Cardiac septum (tissue), 1 donor: ENCODE measurements around the gene RPL35. TPM values are rescaled to one million over a fixed set of nuclear protein-coding genes. Genes with fewer than 3 reads are reported as not detected.

Experiments
- DNase-seq: peaks from one replicate; pipeline ENCODE4 v3.0.0-alpha.2; 2020; ENCODE audit warnings: low spot score
- intact Hi-C: fragments of 100-400 bp; cut with DNase I; formaldehyde crosslinking; loops from one replicate; pipeline ENCODE4 v1.14.0; 2022
- long read RNA-seq: library from polyadenylated mRNA; unstranded; transcript quantifications from one replicate; pipeline ENCODE4 v2.0.0, GENCODE V29; 2021
- total RNA-seq: library from RNA; stranded (reverse); fragmentation: NEBNext Ultra II Directional; extraction: Animal tissue kit (Norgen Biotek cat#: 25700); gene quantifications from one replicate; pipeline ENCODE4 v1.2.1, GENCODE V29; 2021
- donor health status: DM: no; HTN: no; CAD: no.

RPL35 gene
- total RNA-seq = 610 TPM
- long read RNA-seq, transcript RPL35-203 (3 exons, 785 nt) = minor isoform, 5 of 271 reads
- long read RNA-seq, transcript RPL35-201 (4 exons, 455 nt) = major isoform, 264 of 271 reads
- long read RNA-seq, partial matches to known transcripts = 2 of 271 reads
- long read RNA-seq, other reads (novel, unspliced or antisense) = 0 of 271 reads

DNA sequence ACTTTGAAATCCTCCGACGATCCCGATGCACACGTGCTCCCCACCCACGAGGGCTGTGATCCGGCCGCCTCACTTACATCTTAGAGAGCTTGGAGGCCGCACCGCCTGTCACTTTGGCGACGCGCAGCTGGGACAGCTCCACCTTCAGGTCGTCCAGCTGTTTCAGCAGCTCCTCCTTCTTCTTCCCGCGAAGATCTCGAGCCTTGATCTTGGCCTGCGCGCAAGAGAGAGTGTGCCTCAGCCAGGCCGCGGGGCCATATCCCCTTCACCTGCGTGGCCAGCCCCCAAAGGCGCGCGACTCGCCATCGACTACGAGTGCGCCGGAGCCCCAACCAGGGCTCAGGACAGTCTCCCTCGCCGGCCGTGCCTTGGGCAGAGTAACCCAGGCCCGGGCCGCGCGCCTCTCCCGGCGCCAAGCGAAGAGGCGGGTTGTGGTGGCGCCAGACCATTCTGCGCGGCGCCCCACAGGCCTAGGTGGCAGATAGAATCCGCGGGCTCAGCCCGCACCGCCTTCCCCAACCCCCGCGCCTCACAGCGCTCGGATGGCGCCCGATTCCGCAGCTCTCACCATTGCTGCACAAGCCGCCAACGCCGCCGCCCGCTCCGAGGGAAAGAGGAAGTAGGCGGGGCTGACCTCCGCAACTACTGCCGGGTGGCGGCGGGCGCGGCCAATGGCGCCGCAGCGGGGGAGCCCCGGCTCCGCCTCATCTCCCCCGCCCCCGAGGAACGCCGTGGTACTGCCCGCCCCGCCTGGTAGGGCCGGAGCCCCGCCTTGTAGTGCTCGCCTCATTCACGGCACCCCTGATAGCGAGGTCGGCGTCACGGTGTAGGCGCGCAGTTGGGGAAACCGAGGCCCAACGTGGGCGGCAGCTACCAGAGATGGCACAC, at the start of gene RPL35, which contains the start of gene ARPC5L:
RPL35 (minus strand) TSS at position 616 of the 888 bp plus-strand sequence; CDS start at position 571, 45 bp downstream.
ARPC5L (plus strand) TSS at position 789 of the 888 bp plus-strand sequence. CDS start 7,161 bp downstream, outside the sequence.
- peak; percentile 99 for DNase-seq
- intact Hi-C loops = no loop called here

GRCh38 chr9:124908098-124908497, 46.3 kb upstream of the RPL35 start:
- intact Hi-C loops = no loop called here
- DNase-seq = no peak

GRCh38 chr9:124906966-124907365, 45.2 kb upstream of the RPL35 start:
- no peak for DNase-seq
- intact Hi-C loops = no loop called here

- no peak for DNase-seq
- intact Hi-C loops = no loop called here
Measured at GRCh38 chr9:124899845-124900244, 38.1 kb upstream of the RPL35 start.

DNA sequence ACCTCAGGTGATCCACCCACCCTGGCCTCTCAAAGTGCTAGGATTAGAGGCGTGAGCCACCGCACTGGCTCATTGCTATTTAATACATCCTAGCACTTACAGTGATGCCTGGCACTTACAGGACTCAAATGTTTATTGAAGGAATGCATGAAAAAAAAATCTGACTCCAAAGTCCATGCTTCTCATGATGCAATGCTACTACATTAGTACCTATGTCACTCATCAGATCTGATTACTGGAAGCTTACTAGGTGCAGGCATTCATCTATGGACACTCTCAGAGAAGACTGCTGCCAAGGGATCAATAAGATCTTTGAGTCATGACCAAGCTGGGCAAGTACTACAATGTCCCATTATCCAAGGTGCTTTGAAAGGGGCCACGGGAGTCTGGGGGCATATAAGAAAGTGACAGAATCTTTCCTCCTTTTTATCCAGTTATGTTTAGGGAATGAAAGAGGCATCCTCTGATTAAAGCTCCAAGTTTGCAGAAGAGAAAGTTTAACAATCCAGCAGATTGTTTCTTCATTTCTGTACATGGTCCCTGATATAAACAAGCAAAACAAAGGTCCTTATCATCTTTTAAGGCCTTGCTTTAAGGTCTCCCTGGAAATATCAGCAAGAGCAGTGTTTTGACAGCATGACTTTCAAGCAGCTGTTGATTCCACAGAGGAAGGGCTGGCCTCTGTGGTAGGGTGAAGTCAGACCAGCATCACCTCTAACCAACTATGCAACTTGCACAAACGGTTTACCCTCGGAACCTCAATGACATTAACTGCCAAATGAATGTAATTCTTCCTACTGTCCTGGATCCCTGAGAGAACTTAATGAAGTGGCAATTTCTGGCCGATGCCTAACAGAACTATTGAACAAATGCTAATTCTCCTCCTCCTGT, 36.1 kb upstream of the RPL35 start:
- DNase-seq = no peak
- intact Hi-C loops = no loop called here

DNA sequence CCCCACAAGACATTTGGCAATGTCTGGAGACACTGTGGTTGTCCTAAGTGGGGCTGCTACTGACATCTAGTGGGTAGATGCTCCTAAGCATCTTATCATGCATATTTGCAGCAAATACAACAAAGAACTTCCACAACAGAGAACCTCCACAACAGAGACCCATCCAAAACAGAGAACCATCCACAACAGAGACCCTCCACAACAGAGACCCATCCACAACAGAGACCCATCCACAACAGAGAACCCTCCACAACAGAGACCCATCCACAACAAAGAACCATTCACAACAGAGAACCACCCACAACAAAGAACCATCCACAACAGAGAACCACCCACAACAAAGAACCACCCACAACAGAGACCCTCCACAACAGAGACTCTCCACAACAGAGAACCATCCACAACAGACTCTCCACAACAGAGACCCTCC, 33.0 kb upstream of the RPL35 start:
- DNase-seq = no peak
- intact Hi-C loops = no loop called here

- intact Hi-C loops = no loop called here
- peak; percentile 31 for DNase-seq
Measured at GRCh38 chr9:124894035-124894740, 32.4 kb upstream of the RPL35 start.

DNA sequence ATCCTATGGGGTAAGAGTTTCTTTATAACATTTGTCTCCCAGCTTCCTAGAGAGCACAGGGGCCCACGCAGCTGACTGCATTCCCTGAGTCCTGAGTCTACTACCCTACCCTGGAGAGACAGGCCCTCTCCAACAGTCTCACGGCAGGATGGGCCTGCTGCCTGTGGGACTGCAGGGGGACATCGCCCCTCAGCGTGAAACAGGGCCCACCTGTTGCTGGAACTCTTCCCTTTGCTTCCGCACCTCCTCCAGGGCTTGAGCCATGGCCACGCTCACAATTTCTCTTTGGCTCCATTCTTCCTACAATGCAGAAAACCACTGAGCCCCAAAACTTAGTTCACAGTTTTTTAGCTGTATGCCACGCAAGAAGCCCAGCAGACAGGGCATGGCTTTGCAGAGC, 28.4 kb upstream of the RPL35 start:
- intact Hi-C loops = no loop called here
- no peak for DNase-seq

DNA sequence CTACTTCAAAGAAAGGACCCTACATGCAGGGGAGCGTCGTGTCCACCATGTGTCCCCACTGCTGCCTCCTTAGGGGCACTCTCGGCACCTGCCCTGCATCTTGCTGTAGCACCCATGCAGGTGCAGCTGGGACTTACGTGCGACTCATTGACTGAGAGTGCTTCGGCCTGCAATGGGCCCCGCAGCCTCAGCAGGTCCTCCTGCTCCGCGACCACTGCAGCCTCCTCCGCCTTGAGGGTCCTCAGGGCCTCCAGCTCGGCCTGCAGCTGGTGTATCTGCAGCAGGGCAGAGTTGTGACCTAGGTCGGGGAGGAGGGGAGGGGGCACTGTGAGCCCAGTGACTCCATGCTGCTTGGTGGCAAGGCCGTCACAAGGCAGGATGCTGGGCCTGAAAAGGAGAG, 27.2 kb upstream of the RPL35 start:
- intact Hi-C loops = no loop called here

GRCh38 chr9:124887832-124888231, 26.1 kb upstream of the RPL35 start:
- intact Hi-C loops = no loop called here
- DNase-seq = no peak

More for the DNA sequence above, 27.2 kb upstream of the RPL35 start:
- no peak for DNase-seq

- intact Hi-C loops = no loop called here
- DNase-seq = no peak
Measured at GRCh38 chr9:124886866-124887492, 25.2 kb upstream of the RPL35 start.

- no peak for DNase-seq
- intact Hi-C loops = no loop called here
Measured at GRCh38 chr9:124886461-124886860, 24.7 kb upstream of the RPL35 start.

DNA sequence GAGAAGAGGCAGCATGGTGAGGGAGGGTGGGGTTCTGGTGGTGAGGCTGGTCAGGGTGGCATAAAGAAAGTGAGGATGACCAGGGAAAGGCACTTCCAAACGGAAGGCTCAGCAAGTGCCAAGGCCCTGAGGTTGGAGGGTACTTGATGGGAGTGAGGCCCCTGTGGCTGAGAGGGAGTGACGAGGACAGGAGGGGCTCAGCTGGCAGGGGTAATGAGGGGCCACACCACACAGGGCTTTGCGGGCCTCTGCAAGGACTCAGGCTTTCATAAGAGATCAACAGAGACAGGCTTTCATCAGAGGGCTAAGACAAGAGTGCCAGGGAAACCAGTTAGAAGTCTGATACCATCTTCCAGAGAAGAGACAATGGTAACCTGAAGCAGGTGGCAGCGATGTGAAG, 23.8 kb upstream of the RPL35 start:
- intact Hi-C loops = no loop called here
- no peak for DNase-seq

GRCh38 chr9:124884376-124884775, 22.6 kb upstream of the RPL35 start:
- DNase-seq = no peak
- intact Hi-C loops = no loop called here

DNA sequence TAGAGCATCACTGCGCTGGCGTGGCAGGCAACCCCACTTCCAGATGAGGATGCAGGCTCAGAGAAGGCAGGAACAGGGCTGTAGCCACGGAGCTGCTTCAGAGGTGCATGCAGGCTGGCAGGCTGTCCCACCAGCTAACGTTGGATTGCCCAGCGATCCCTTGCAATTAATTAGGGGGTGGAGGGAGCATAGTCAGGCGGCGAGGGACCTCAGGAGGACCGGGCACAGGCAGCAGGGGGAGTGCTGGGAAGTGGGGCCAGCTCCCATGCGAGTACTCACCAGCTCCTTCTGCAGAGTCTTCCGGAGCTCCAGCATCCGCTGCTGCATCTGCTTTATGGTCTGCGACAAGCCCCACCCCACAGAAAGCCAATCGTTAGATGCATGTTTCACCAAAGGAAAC, 20.5 kb upstream of the RPL35 start:
- no peak for DNase-seq

DNA sequence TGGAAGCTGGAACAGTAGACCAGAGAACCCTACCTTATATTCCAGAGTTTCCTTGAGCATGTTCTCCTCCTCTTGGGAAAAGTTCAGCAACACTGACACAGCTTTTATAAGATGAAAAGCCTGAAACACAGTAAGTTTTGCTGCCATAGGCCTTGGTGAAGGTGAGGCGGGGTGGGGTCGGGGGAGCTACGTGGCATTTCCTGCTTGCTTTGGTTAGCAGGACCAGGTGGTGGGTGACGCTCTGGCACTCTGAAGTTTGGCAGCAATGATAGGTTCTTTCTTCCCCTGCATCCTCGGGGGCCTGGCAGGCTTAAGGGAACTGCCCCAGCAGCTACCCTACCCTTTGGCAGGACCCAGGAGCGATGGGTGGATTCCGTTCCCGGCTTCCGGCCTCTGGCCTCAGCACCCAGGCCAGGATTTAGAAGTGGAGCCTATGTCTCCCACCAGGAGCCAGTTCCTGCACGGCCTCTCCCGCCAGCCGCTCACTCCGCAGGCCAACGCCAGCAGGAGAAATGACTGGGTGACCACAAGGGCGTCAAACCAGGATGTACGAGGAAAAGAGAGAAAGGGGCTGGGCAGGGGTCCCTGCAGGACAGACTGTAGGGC, 19.5 kb upstream of the RPL35 start:
- intact Hi-C loops = no loop called here
- DNase-seq = no peak

More for the DNA sequence above, 20.5 kb upstream of the RPL35 start:
- intact Hi-C loops = no loop called here

GRCh38 chr9:124880501-124880900, 18.7 kb upstream of the RPL35 start:
- no peak for DNase-seq
- intact Hi-C loops = no loop called here

DNA sequence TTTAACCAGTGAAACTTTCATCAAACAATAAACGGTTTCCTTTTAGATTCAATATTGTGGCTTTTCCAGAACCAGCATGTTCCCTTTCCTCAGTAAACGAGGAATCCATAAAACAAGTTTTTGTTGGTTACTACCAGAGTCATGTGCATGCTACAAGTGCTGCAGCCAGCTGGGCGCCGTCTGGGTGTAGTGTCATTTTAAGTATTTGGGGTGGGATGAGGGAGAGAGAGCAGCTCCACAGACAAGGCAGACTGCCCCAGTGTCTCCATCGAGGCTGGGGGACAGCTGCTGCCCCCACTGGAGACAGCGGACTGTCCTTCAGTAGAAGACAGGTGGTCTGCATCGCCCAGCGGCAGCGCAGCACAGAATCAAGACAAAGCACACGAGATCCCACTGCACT, 17.5 kb upstream of the RPL35 start:
- DNase-seq = no peak
- intact Hi-C loops = no loop called here

GRCh38 chr9:124878518-124878917, 16.8 kb upstream of the RPL35 start:
- DNase-seq = no peak
- intact Hi-C loops = no loop called here
